ENCODE results near the gene MAPK11. TPM values are rescaled to one million over a fixed set of nuclear protein-coding genes. Genes with fewer than 3 reads are reported as not detected.

The MAPK11 gene
- total and polyA plus RNA-seq, 10 of the 15 experiments (the other 5 are each of a cell fraction or from before 2014, with no cell fraction given) = 0.05 to 12.8 (median 3.7) TPM

DNA sequence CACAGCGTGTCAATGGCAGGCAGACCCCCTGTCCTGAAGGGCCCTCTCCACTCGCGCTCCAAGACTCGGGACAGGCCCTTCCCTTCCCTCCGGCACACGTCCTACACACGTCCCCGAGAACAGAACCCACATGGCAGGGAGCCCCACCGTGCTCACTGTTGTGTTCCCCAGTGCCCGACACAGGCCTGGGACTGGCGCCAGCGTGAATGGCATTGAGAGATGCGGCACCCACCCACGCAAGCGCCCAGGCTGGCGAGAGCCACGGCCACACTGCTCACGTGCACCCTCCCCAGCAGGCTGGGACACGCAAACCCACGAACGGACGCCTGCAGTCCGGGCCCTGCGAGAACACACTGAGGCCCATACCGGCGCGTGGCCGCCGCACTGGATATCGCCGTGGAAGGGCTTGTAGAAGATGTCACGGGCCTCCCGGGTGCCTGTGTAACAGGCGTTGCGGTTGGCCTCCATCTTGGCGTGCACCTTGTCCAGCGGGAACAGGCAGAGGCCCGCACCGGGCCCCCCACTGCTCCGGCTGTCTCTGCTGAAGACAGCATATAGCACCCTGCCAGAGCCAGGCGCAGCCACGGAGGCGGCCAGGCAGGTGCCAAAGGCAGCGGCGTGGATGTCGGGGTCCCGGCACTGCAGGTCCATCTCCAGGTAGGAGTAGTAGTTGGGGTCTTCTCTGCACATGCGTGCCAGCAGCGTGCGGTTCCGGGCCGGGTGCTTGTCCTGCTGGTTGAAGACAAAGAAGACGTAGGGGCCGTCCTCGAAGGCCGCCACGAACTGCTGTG, 19.2 kb upstream of the MAPK11 start:
- WGBS (ENCODE audit: insufficient coverage, insufficient replicate concordance, low lambda C conversion rate, missing lambda C conversion rate) = 98% methylated on average over 49 of the region's 57 CpGs
- ChIA-PET RAD21 (ENCODE audit: unreplicated experiment) (no interaction called here), POLR2A (no interaction called here), CTCF (no interaction called here), SMC1A (ENCODE audit: uncharacterized antibody, unreplicated experiment) (no interaction called here)
- Histone ChIP-seq H3K4me2 (ENCODE audit: control insufficient read depth, insufficient read depth) (no peak overlapping the region), H3K9ac (ENCODE audit: control insufficient read depth, insufficient read depth, low read length) (no peak overlapping the region), H3K4me1 (ENCODE audit: control insufficient read depth, insufficient read depth, low read length) (peaks cover 24% of the 10 kb centered on the region), H3K79me2 (ENCODE audit: control insufficient read depth, insufficient read depth, low read length) (peaks cover 33% of the 10 kb centered on the region), H3K36me3 (ENCODE audit: control insufficient read depth in 2 of 2, insufficient read depth in 2 of 2, low read length in 1 of 2) (peaks cover 10 to 46% of the 10 kb centered on the region in 2 experiments; a peak in 3 of 4 replicates), H3K9me3 (replicated peaks; ENCODE audit: control insufficient read depth, insufficient read depth, low read length) (no peaks in the 10 kb centered on the region), H3K27me3 (replicated peaks in 1 of 2; ENCODE audit: control insufficient read depth in 2 of 2, insufficient read depth in 2 of 2, low read length in 1 of 2) (no peaks in the 10 kb centered on the region), H3K27ac (ENCODE audit: control insufficient read depth, insufficient read depth) (no peak overlapping the region), H3K4me3 (no peak overlapping the region), H4K20me1 (ENCODE audit: control insufficient read depth, insufficient read depth) (no peaks in the 10 kb centered on the region; the same call in none of the 2 replicates), H2AFZ (ENCODE audit: control insufficient read depth, low read depth, low read length) (no peak overlapping the region)
- ATAC-seq = no peak
- DNase-seq (ENCODE audit: low read depth, low spot score) = no peak
- intact Hi-C loops (cut with micrococcal nuclease; ENCODE audit: unreplicated experiment) = no loop called here
- in situ Hi-C loops (cut with MboI) = no loop called here
- no peak for TF ChIP-seq MTA2 (IDR thresholded peaks at IDR 0.05; ENCODE audit: low read depth)
- TF ChIP-seq CBFB (IDR thresholded peaks at IDR 0.05; ENCODE audit: low read depth) = no peak
- no peak for TF ChIP-seq RB1 (IDR thresholded peaks at IDR 0.05; ENCODE audit: borderline replicate concordance)
- TF ChIP-seq CHD4 (IDR thresholded peaks at IDR 0.05) = no peak
- TF ChIP-seq POLR2AphosphoS5 (IDR thresholded peaks at IDR 0.05; ENCODE audit: low read length) = 0 out of 2 replicates have a peak, but pooled peaks have one; percentile 6
- no peak for TF ChIP-seq CREB1 (IDR thresholded peaks at IDR 0.05; ENCODE audit: low read depth)
- no peak for TF ChIP-seq NFYB (IDR thresholded peaks at IDR 0.05; ENCODE audit: insufficient read depth, low read depth, low read length)
- TF ChIP-seq, protein P1, sequence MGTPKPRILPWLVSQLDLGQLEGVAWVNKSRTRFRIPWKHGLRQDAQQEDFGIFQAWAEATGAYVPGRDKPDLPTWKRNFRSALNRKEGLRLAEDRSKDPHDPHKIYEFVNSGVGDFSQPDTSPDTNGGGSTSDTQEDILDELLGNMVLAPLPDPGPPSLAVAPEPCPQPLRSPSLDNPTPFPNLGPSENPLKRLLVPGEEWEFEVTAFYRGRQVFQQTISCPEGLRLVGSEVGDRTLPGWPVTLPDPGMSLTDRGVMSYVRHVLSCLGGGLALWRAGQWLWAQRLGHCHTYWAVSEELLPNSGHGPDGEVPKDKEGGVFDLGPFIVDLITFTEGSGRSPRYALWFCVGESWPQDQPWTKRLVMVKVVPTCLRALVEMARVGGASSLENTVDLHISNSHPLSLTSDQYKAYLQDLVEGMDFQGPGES (IDR thresholded peaks at IDR 0.05) = no peak
- no TSS peak for BruUV-seq (replicated peaks)
- FAIRE-seq = no peak

All from GM12878 (cell line).